ENCODE data around the gene CEP95. TPM values are rescaled to one million over a fixed set of nuclear protein-coding genes. Genes with fewer than 3 reads are reported as not detected.

CEP95 gene
- total RNA-seq, 1 experiment from 2014 or later = 77.0 TPM

DNA sequence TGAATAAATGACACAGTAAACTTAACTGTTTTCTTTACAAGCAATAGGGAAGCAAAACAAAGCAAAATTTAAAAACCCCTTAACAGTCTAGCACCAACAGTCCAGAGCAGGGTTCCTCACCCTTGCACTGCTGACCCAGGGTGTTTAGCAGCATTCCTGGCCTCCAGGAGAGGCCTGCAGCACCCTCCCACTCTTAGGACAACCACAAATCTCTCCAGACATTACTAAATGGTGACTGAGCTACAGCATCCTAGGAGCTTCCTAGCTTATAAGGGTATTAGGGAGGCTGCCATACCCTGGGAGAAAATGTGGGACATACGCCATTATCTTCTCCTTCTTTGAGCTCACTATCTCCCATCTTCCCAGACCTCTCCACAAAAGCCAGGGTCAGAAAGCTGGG is 25.8 kb upstream of the CEP95 start:
- intact Hi-C loops (cut with micrococcal nuclease) = no loop called here
- POLR2A ChIA-PET = no interaction called here
- TF ChIP-seq EZH2 (IDR thresholded peaks at IDR 0.05) = no peak
- no peak for TF ChIP-seq ELF1 (IDR thresholded peaks at IDR 0.05; ENCODE audit: borderline replicate concordance, low read depth)
- TF ChIP-seq TCF7L2 (IDR thresholded peaks at IDR 0.05; ENCODE audit: borderline replicate concordance, extremely low read depth, insufficient read depth, insufficient read length) = no peak
- TF ChIP-seq, protein P1, sequence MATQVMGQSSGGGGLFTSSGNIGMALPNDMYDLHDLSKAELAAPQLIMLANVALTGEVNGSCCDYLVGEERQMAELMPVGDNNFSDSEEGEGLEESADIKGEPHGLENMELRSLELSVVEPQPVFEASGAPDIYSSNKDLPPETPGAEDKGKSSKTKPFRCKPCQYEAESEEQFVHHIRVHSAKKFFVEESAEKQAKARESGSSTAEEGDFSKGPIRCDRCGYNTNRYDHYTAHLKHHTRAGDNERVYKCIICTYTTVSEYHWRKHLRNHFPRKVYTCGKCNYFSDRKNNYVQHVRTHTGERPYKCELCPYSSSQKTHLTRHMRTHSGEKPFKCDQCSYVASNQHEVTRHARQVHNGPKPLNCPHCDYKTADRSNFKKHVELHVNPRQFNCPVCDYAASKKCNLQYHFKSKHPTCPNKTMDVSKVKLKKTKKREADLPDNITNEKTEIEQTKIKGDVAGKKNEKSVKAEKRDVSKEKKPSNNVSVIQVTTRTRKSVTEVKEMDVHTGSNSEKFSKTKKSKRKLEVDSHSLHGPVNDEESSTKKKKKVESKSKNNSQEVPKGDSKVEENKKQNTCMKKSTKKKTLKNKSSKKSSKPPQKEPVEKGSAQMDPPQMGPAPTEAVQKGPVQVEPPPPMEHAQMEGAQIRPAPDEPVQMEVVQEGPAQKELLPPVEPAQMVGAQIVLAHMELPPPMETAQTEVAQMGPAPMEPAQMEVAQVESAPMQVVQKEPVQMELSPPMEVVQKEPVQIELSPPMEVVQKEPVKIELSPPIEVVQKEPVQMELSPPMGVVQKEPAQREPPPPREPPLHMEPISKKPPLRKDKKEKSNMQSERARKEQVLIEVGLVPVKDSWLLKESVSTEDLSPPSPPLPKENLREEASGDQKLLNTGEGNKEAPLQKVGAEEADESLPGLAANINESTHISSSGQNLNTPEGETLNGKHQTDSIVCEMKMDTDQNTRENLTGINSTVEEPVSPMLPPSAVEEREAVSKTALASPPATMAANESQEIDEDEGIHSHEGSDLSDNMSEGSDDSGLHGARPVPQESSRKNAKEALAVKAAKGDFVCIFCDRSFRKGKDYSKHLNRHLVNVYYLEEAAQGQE (IDR thresholded peaks at IDR 0.05; ENCODE audit: low read depth) = no peak
- TF ChIP-seq, protein P2, sequence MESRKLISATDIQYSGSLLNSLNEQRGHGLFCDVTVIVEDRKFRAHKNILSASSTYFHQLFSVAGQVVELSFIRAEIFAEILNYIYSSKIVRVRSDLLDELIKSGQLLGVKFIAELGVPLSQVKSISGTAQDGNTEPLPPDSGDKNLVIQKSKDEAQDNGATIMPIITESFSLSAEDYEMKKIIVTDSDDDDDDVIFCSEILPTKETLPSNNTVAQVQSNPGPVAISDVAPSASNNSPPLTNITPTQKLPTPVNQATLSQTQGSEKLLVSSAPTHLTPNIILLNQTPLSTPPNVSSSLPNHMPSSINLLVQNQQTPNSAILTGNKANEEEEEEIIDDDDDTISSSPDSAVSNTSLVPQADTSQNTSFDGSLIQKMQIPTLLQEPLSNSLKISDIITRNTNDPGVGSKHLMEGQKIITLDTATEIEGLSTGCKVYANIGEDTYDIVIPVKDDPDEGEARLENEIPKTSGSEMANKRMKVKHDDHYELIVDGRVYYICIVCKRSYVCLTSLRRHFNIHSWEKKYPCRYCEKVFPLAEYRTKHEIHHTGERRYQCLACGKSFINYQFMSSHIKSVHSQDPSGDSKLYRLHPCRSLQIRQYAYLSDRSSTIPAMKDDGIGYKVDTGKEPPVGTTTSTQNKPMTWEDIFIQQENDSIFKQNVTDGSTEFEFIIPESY (IDR thresholded peaks at IDR 0.05; ENCODE audit: extremely low read depth, insufficient replicate concordance, low read length) = no peak
- no peak for TF ChIP-seq SP1 (IDR thresholded peaks at IDR 0.05; ENCODE audit: low read depth)
- no peak for TF ChIP-seq ZFX (IDR thresholded peaks at IDR 0.05)
- TF ChIP-seq POLR2A (IDR thresholded peaks at IDR 0.05; ENCODE audit: borderline replicate concordance, extremely low read depth, insufficient read depth, insufficient read length) = no peak
- TF ChIP-seq POLR2AphosphoS5 (IDR thresholded peaks at IDR 0.05; ENCODE audit: low read depth, low read length) = no peak
- no peak for TF ChIP-seq SRF (IDR thresholded peaks at IDR 0.05; ENCODE audit: low read depth)
- TF ChIP-seq, protein P3, sequence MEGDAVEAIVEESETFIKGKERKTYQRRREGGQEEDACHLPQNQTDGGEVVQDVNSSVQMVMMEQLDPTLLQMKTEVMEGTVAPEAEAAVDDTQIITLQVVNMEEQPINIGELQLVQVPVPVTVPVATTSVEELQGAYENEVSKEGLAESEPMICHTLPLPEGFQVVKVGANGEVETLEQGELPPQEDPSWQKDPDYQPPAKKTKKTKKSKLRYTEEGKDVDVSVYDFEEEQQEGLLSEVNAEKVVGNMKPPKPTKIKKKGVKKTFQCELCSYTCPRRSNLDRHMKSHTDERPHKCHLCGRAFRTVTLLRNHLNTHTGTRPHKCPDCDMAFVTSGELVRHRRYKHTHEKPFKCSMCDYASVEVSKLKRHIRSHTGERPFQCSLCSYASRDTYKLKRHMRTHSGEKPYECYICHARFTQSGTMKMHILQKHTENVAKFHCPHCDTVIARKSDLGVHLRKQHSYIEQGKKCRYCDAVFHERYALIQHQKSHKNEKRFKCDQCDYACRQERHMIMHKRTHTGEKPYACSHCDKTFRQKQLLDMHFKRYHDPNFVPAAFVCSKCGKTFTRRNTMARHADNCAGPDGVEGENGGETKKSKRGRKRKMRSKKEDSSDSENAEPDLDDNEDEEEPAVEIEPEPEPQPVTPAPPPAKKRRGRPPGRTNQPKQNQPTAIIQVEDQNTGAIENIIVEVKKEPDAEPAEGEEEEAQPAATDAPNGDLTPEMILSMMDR (IDR thresholded peaks at IDR 0.05 in 2 of 3, conservative IDR thresholded peaks at IDR 0.05 in 1 of 3; ENCODE audit: borderline replicate concordance in 1 of 3, insufficient read depth in 1 of 3, low read depth in 2 of 3, low read length in 2 of 3) = no peak
- TF ChIP-seq EZH2phosphoT487 (IDR thresholded peaks at IDR 0.05; ENCODE audit: borderline replicate concordance) = no peak
- no peak for TF ChIP-seq YY1 (IDR thresholded peaks at IDR 0.05; ENCODE audit: extremely low read depth, insufficient replicate concordance, low read depth, low read length)
- no peak for TF ChIP-seq FOSL1 (IDR thresholded peaks at IDR 0.05; ENCODE audit: low read depth)
- no peak for TF ChIP-seq CBX3 (IDR thresholded peaks at IDR 0.05; ENCODE audit: low read depth)
- no peak for TF ChIP-seq SIN3A (IDR thresholded peaks at IDR 0.05; ENCODE audit: low read depth)
- TF ChIP-seq, protein P4, sequence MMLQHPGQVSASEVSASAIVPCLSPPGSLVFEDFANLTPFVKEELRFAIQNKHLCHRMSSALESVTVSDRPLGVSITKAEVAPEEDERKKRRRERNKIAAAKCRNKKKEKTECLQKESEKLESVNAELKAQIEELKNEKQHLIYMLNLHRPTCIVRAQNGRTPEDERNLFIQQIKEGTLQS (IDR thresholded peaks at IDR 0.05) = no peak
- TF ChIP-seq RAD21 (IDR thresholded peaks at IDR 0.05; ENCODE audit: low read depth) = no peak
- Histone ChIP-seq H2AFZ (ENCODE audit: low read depth, low read length, poor library complexity, severe bottlenecking) (no peak overlapping the region), H3K4me3 (replicated peaks in 1 of 2; ENCODE audit: low read depth in 1 of 2, low read length in 2 of 2) (no peak overlapping the region), H3K27ac (ENCODE audit: low read depth, low read length) (no peak overlapping the region), H3K79me2 (ENCODE audit: insufficient read depth, low read length) (no peaks in the 10 kb centered on the region), H3K9me2 (ENCODE audit: insufficient read depth) (no peaks in the 10 kb centered on the region), H3K9me3 (ENCODE audit: control insufficient read depth in 1 of 2, insufficient read depth in 1 of 2, low read depth in 1 of 2, low read length in 2 of 2) (no peaks in the 10 kb centered on the region), H3K9ac (ENCODE audit: low read length) (no peak overlapping the region), H3K27me3 (ENCODE audit: insufficient read depth, low read length) (no peaks in the 10 kb centered on the region), H3K36me3 (ENCODE audit: control insufficient read depth in 1 of 2, insufficient read depth in 2 of 2, low read length in 2 of 2) (peaks cover 36 to 53% of the 10 kb centered on the region in 2 experiments), H4K20me1 (ENCODE audit: insufficient read depth) (peaks cover 4% of the 10 kb centered on the region; the same call in 1 of the 2 replicates), H3K4me2 (ENCODE audit: low read length) (no peak overlapping the region), H3K4me1 (ENCODE audit: control insufficient read depth in 1 of 2, insufficient read depth in 2 of 2, low read length in 2 of 2) (no peaks in the 10 kb centered on the region)
- no TSS peak for BruUV-seq (replicated peaks)
- DNase-seq (ENCODE audit: low read depth, low spot score) = no peak
- CTCF ChIA-PET = interaction anchor here (1.1 to 2.5 kb wide), 2 partner anchors 10 to 35 kb away, joined by 4 to 10 read pairs; no protein-coding TSS in a partner anchor
- ATAC-seq = no peak; the same call in 1 of the 2 replicates
- RAD21 ChIA-PET (ENCODE audit: low non-redundant PET in 1 of 2, low total read pairs in 2 of 2, uncharacterized antibody in 2 of 2, unreplicated experiment in 2 of 2) = no interaction called here

Measured in HCT116 (cell line).